ENCODE data around the gene RGS13.

The RGS13 gene

DNA sequence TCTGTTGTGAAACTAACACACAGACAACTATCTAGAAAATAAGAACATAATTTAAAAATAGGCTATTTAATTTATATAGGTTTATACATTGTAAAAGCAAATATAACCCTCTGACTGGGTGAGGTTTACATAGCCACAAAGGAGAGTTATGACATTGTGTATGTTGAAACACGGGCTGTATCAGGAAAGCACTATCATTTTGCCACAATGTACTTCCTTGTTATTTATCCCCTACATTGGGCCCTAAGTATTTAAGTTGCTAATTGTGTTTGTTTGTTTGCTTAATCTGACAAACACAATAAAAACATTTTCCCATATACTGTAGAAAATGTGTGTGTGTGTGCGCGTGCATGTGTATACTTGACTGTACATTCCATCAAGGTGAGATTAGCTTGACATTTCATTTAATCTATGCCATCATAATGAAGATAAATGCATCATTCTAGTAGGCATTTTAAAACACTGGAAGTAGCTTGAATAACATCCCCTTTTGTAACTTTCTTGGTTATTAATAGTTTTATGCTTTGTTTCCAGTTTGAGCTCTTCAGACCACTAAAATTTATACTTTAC, 72.1 kb downstream of the RGS13 start:
- TF ChIP-seq, protein P1, sequence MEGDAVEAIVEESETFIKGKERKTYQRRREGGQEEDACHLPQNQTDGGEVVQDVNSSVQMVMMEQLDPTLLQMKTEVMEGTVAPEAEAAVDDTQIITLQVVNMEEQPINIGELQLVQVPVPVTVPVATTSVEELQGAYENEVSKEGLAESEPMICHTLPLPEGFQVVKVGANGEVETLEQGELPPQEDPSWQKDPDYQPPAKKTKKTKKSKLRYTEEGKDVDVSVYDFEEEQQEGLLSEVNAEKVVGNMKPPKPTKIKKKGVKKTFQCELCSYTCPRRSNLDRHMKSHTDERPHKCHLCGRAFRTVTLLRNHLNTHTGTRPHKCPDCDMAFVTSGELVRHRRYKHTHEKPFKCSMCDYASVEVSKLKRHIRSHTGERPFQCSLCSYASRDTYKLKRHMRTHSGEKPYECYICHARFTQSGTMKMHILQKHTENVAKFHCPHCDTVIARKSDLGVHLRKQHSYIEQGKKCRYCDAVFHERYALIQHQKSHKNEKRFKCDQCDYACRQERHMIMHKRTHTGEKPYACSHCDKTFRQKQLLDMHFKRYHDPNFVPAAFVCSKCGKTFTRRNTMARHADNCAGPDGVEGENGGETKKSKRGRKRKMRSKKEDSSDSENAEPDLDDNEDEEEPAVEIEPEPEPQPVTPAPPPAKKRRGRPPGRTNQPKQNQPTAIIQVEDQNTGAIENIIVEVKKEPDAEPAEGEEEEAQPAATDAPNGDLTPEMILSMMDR (IDR thresholded peaks at IDR 0.05; ENCODE audit: low read length, missing control alignments) = no peak
- no peak for DNase-seq (ENCODE audit: low read depth)
- H3K4me3 ChIP-seq (replicated peaks; ENCODE audit: low read depth, low read length) = no peak overlapping the region

DNA sequence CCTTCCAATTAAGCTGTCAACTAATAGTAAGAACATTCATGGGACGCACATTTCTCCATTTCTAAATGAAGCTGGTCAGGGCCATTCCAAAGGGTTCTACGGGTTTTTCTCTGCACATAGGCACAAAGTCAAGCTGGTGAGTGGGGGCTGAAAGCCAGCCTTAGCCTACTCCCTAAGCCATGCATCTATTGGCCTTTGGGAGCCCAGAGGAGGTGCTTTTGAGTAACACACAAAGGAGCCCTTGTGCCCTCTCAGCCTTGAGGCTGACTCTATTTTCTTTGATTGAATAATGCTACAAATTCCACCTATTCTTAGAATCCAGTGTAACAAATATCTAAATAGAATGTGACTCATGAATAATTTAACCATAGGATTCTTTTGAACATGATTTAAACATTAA, 73.6 kb downstream of the RGS13 start:
- no peak for DNase-seq (ENCODE audit: low read depth)
- TF ChIP-seq, protein P1 (IDR thresholded peaks at IDR 0.05; ENCODE audit: low read length, missing control alignments) = no peak
- no peak overlapping the region for H3K4me3 ChIP-seq (replicated peaks; ENCODE audit: low read depth, low read length)

Measured in fibroblast of pulmonary artery (primary cell).